ENCODE results near the gene INPP1. TPM values are rescaled to one million over a fixed set of nuclear protein-coding genes. Genes with fewer than 3 reads are reported as not detected.

Gene INPP1
- total RNA-seq, 1 donor from 2014 or later = 11.7 TPM

DNA sequence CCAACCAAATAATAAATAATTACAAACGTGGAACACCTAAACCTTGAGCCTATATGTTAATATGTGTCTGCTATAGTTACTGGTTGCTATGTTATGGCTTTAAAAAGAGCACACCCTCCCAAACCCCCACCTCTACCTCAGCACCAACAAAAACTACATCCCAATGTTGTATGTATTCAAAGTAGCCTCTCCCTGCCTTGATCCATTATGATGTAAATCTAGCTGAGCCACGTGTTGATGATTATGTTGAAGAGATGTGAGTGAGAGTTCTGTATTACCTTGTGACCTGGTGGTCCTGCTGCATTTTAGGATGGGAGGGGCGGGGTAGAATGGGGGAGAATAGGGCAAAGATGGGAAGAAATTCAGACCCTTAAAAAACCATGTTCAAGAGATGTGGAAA is 69.6 kb downstream of the INPP1 start:
- Mint-ChIP-seq H3K4me3 (ENCODE audit: unreplicated experiment) (no peak overlapping the region), H3K27me3 (ENCODE audit: unreplicated experiment) (peaks cover 10% of the 10 kb centered on the region), H3K4me1 (ENCODE audit: unreplicated experiment) (peaks cover 20% of the 10 kb centered on the region), H3K27ac (ENCODE audit: unreplicated experiment) (no peak overlapping the region), H3K36me3 (ENCODE audit: low read depth, unreplicated experiment) (no peaks in the 10 kb centered on the region), H3K9me3 (ENCODE audit: unreplicated experiment) (no peaks in the 10 kb centered on the region)
- TF ChIP-seq, protein P1, sequence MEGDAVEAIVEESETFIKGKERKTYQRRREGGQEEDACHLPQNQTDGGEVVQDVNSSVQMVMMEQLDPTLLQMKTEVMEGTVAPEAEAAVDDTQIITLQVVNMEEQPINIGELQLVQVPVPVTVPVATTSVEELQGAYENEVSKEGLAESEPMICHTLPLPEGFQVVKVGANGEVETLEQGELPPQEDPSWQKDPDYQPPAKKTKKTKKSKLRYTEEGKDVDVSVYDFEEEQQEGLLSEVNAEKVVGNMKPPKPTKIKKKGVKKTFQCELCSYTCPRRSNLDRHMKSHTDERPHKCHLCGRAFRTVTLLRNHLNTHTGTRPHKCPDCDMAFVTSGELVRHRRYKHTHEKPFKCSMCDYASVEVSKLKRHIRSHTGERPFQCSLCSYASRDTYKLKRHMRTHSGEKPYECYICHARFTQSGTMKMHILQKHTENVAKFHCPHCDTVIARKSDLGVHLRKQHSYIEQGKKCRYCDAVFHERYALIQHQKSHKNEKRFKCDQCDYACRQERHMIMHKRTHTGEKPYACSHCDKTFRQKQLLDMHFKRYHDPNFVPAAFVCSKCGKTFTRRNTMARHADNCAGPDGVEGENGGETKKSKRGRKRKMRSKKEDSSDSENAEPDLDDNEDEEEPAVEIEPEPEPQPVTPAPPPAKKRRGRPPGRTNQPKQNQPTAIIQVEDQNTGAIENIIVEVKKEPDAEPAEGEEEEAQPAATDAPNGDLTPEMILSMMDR (IDR thresholded peaks at IDR 0.05; ENCODE audit: unreplicated experiment) = no peak
- no peak for DNase-seq (ENCODE audit: low spot score)

GRCh38 chr2:190413421-190413820 is 70.0 kb downstream of the INPP1 start:
- H3K4me1 Mint-ChIP-seq (ENCODE audit: unreplicated experiment) = peaks cover 20% of the 10 kb centered on the region
- H3K27ac Mint-ChIP-seq (ENCODE audit: unreplicated experiment) = no peak overlapping the region
- no peak for DNase-seq (ENCODE audit: low spot score)
- H3K4me3 Mint-ChIP-seq (ENCODE audit: unreplicated experiment) = no peak overlapping the region
- H3K36me3 Mint-ChIP-seq (ENCODE audit: low read depth, unreplicated experiment) = no peaks in the 10 kb centered on the region
- TF ChIP-seq, protein P1 (IDR thresholded peaks at IDR 0.05; ENCODE audit: unreplicated experiment) = no peak
- peaks cover 10% of the 10 kb centered on the region for H3K27me3 Mint-ChIP-seq (ENCODE audit: unreplicated experiment)
- no peaks in the 10 kb centered on the region for H3K9me3 Mint-ChIP-seq (ENCODE audit: unreplicated experiment)

- H3K4me3 Mint-ChIP-seq (ENCODE audit: unreplicated experiment) = no peak overlapping the region
- TF ChIP-seq, protein P1 (IDR thresholded peaks at IDR 0.05; ENCODE audit: unreplicated experiment) = no peak
- no peak overlapping the region for H3K27ac Mint-ChIP-seq (ENCODE audit: unreplicated experiment)
- H3K36me3 Mint-ChIP-seq (ENCODE audit: low read depth, unreplicated experiment) = no peaks in the 10 kb centered on the region
- DNase-seq (ENCODE audit: low spot score) = no peak
- H3K4me1 Mint-ChIP-seq (ENCODE audit: unreplicated experiment) = peaks cover 17% of the 10 kb centered on the region
- H3K9me3 Mint-ChIP-seq (ENCODE audit: unreplicated experiment) = no peaks in the 10 kb centered on the region
- H3K27me3 Mint-ChIP-seq (ENCODE audit: unreplicated experiment) = peaks cover 2% of the 10 kb centered on the region
Measured at GRCh38 chr2:190415251-190415650, 71.9 kb downstream of the INPP1 start.

DNA sequence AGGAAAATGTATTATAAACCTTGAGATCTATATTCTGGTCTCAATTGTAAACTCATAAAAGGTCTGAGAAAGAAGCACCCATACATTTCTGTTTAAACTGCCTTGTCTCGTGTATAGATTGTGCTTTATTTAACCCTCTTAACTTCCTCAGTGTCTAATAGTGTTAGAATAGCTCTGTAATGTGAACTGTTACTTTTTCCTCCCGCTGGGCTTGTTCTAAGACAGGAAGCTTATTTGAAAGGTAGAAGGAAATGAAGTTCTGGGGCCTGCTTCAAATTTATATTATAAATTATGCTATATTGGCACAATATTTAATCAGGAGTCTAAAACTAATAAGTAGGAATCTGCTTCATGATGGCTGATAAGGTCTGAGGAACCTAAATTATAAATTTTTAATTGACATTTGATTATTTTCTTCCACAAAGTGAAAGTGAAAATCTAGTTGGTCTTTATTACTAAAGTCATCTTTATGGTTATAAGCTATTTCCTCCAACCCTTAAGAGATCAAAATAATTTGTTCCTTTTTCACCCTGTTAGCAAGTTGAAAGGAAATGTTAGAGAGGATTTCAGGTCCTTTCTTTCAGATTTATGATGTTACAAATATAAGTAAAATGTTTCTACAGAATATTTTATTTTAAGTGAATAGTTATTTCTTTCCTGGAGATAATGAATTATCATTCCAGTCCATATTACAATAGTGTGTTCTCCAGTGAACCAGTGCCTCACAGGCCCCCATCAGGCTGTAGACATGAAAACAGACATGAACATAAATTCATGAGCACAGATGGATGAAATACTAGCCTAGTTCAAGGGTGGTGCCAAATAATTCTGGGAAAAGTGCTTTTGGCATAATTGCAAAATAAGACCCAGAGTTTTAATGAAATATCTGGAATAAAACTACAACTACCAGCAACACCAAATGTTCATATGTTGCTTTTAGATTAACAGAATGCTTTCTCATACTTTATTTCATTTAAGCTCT is 72.7 kb downstream of the INPP1 start:
- no peaks in the 10 kb centered on the region for H3K36me3 Mint-ChIP-seq (ENCODE audit: low read depth, unreplicated experiment)
- no peak overlapping the region for H3K27ac Mint-ChIP-seq (ENCODE audit: unreplicated experiment)
- no peaks in the 10 kb centered on the region for H3K9me3 Mint-ChIP-seq (ENCODE audit: unreplicated experiment)
- TF ChIP-seq, protein P1 (IDR thresholded peaks at IDR 0.05; ENCODE audit: unreplicated experiment) = no peak
- H3K4me3 Mint-ChIP-seq (ENCODE audit: unreplicated experiment) = no peak overlapping the region
- H3K4me1 Mint-ChIP-seq (ENCODE audit: unreplicated experiment) = peaks cover 17% of the 10 kb centered on the region
- no peak for DNase-seq (ENCODE audit: low spot score)
- peaks cover 2% of the 10 kb centered on the region for H3K27me3 Mint-ChIP-seq (ENCODE audit: unreplicated experiment)

Data from endothelial cell (in vitro differentiated cells).